Vagina (tissue), 2 donors: ENCODE results near the gene ADAM33. TPM values are rescaled to one million over a fixed set of nuclear protein-coding genes. Genes with fewer than 3 reads are reported as not detected.

Experiments
- DNase-seq, 2 donors: peaks; one replicate each; pipeline ENCODE4 v3.0.0-alpha.2; 2017; ENCODE audit errors: extremely low spot score in 2 of 2
- H3K27ac ChIP-seq: fragments of 200-600 bp; sonication (generic); one replicate; pipeline ENCODE4 v1.5.1; 2019
- H3K27me3 ChIP-seq: fragments of 200-600 bp; sonication (generic); one replicate; pipeline ENCODE4 v1.5.1; 2019
- H3K36me3 ChIP-seq, 2 donors: fragments of 200-600 bp; sonication (generic); one replicate each; pipeline ENCODE4 v1.5.1; 2017 to 2019
- H3K4me1 ChIP-seq: fragments of 200-600 bp; sonication (generic); one replicate; pipeline ENCODE4 v1.5.1; 2019
- H3K4me3 ChIP-seq, 2 donors: fragments of 200-600 bp; sonication (generic); 1 replicate in 1 of 2; 2 replicates in 1 of 2; pipeline ENCODE4 v1.5.1; 2016 to 2019
- H3K9me3 ChIP-seq: fragments of 200-600 bp; sonication (generic); one replicate; pipeline ENCODE4 v1.5.1; 2019
- POLR2A ChIP-seq, 2 donors: fragments of 450-650 bp; IDR thresholded peaks; one replicate each; pipeline ENCODE4 v1.6.1; 2017; ENCODE audit warnings: antibody characterized with exemption in 2 of 2, mild to moderate bottlenecking in 2 of 2, moderate library complexity in 2 of 2
- POLR2AphosphoS5 ChIP-seq, 2 donors: sonication (generic); formaldehyde crosslinking; IDR thresholded peaks; one replicate each; pipeline ENCODE4 v1.9.0; 2017; ENCODE audit warnings: antibody characterized with exemption in 2 of 2, mild to moderate bottlenecking in 2 of 2, low read depth in 1 of 2; ENCODE audit not compliant: insufficient read depth in 1 of 2
- intact Hi-C: fragments of 100-400 bp; cut with DNase I; formaldehyde crosslinking; loops from one replicate; pipeline ENCODE4 v1.15.1; 2023
- total RNA-seq: library from RNA; depleted of rRNA; stranded (reverse); fragments of >200 nt; gene quantifications from one replicate; pipeline ENCODE4 v1.2.3, GENCODE V29; 2016
- TF ChIP-seq, protein P1 (sequence below), 3 experiments: fragments of 450-650 bp in 2 of 3; fragments of 200-600 bp in 1 of 3; sonication (generic) in 1 of 3; IDR thresholded peaks; one replicate each; pipeline ENCODE4 v1.5.1; 2017 to 2019; ENCODE audit warnings: antibody characterized with exemption in 3 of 3, mild to moderate bottlenecking in 2 of 3, moderate library complexity in 2 of 3

ADAM33 gene
- total RNA-seq, 1 donor from 2014 or later: 119 TPM

DNA sequence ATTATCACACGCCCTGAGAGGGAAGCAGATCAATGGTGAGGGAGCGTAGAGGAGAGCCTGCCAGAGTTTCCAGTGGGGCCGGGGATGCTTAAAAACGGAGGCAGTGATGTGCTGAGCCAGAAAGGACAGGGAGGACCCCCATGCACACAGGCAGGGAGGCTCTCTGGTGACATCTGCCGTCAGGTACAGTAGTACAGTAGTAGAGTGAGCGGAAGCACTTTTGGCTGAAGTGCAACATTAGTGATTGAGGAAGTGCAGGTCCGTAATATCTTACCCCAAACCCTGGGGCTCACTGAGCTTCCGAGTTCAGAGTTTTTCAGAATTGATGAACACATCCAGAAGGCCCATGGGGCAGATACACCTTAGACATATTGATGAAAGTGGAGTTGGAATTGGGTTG is 60.7 kb downstream of the ADAM33 start:
- Histone ChIP-seq H3K9me3 (no peaks in the 10 kb centered on the region), H3K4me3 (no peak overlapping the region), H3K27ac (no peak overlapping the region), H3K27me3 (no peaks in the 10 kb centered on the region), H3K4me1 (no peaks in the 10 kb centered on the region), H3K36me3 (no peaks in the 10 kb centered on the region)
- intact Hi-C loops: no loop called here
- TF ChIP-seq, protein P1, sequence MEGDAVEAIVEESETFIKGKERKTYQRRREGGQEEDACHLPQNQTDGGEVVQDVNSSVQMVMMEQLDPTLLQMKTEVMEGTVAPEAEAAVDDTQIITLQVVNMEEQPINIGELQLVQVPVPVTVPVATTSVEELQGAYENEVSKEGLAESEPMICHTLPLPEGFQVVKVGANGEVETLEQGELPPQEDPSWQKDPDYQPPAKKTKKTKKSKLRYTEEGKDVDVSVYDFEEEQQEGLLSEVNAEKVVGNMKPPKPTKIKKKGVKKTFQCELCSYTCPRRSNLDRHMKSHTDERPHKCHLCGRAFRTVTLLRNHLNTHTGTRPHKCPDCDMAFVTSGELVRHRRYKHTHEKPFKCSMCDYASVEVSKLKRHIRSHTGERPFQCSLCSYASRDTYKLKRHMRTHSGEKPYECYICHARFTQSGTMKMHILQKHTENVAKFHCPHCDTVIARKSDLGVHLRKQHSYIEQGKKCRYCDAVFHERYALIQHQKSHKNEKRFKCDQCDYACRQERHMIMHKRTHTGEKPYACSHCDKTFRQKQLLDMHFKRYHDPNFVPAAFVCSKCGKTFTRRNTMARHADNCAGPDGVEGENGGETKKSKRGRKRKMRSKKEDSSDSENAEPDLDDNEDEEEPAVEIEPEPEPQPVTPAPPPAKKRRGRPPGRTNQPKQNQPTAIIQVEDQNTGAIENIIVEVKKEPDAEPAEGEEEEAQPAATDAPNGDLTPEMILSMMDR (IDR thresholded peaks at IDR 0.05): no peak
- TF ChIP-seq POLR2A (IDR thresholded peaks at IDR 0.05) (no peak), POLR2AphosphoS5 (IDR thresholded peaks at IDR 0.05; ENCODE audit: insufficient read depth in 1 of 2, low read depth in 1 of 2) (no peak)
- DNase-seq: no peak

Other genes with a start within 250 kb of the ADAM33 start
- gene ATRN, start 211.0 kb downstream of the ADAM33 start, total RNA-seq: 22.8 TPM
- not detected for gene GFRA4, start 18.6 kb downstream of the ADAM33 start, total RNA-seq
- gene SIGLEC1, start 30.6 kb upstream of the ADAM33 start, total RNA-seq: 8.8 TPM
- gene HSPA12B, start 50.7 kb upstream of the ADAM33 start, total RNA-seq: 21.6 TPM
- 16.0 TPM for gene ADISSP, start 85.7 kb upstream of the ADAM33 start, total RNA-seq
- not detected for gene SPEF1, start 99.4 kb upstream of the ADAM33 start, total RNA-seq
- gene CENPB, start 104.7 kb upstream of the ADAM33 start, total RNA-seq: 62.9 TPM
- gene CDC25B, start 114.3 kb upstream of the ADAM33 start, total RNA-seq: 26.5 TPM
- gene AP5S1, start 138.5 kb upstream of the ADAM33 start, total RNA-seq: 6.1 TPM
- 22.1 TPM for gene MAVS, start 164.8 kb upstream of the ADAM33 start, total RNA-seq
- 53.5 TPM for gene PANK2, start 207.4 kb upstream of the ADAM33 start, total RNA-seq